Gastrocnemius medialis (tissue), 4 donors: ENCODE data around the gene FOCAD. TPM values are rescaled to one million over a fixed set of nuclear protein-coding genes. Genes with fewer than 3 reads are reported as not detected.
A peak's percentile ranks its signal among the peaks of the same experiment; 100 is the strongest.

Source experiments
- ATAC-seq, 2 donors: fragments of 150-250 bp; one replicate each; pipeline ENCODE4 v1.9.1; 2016
- DNase-seq, 2 donors: peaks; one replicate each; pipeline ENCODE4 v3.0.0-alpha.2; 2019
- H3K27ac ChIP-seq, 4 donors: fragments of 200-600 bp; sonication (generic); 1 replicate in 1 of 4; 2 replicates in 3 of 4; pipeline ENCODE4 v1.5.1; 2016 to 2018; ENCODE audit warnings: mild to moderate bottlenecking in 2 of 4, moderate library complexity in 1 of 4
- H3K27me3 ChIP-seq, 3 donors: fragments of 200-600 bp; sonication (generic) in 2 of 3; 1 replicate in 1 of 3; 2 replicates in 2 of 3; pipeline versions ENCODE4 v1.5.1 to v1.6.0; 2016 to 2019; ENCODE audit warnings: mild to moderate bottlenecking in 1 of 3, moderate library complexity in 1 of 3
- H3K36me3 ChIP-seq, 2 donors: fragments of 200-600 bp; sonication (generic) in 1 of 2; one replicate each; pipeline ENCODE4 v1.5.1; 2017 to 2018
- H3K4me1 ChIP-seq, 2 donors: fragments of 200-600 bp; sonication (generic) in 1 of 2; one replicate each; pipeline ENCODE4 v1.5.1; 2016 to 2017; ENCODE audit warnings: mild to moderate bottlenecking in 2 of 2
- H3K4me3 ChIP-seq, 4 donors: fragments of 200-600 bp; sonication (generic) in 3 of 4; 1 replicate in 1 of 4; 2 replicates in 3 of 4; pipeline ENCODE4 v1.5.1; 2016 to 2019; ENCODE audit warnings: mild to moderate bottlenecking in 2 of 4
- H3K9me3 ChIP-seq, 3 donors: fragments of 200-600 bp; sonication (generic) in 2 of 3; 1 replicate in 1 of 3; 2 replicates in 2 of 3; pipeline ENCODE4 v1.5.1; 2016 to 2019
- CTCF ChIP-seq, 5 experiments: fragments of 450-650 bp in 3 of 5; fragments of 200-600 bp in 2 of 5; sonication (generic) in 2 of 5; IDR thresholded peaks in 4 of 5; conservative IDR thresholded peaks in 1 of 5; 1 replicate in 4 of 5; 2 replicates in 1 of 5; pipeline ENCODE4 v1.5.1; 2016 to 2019; ENCODE audit warnings: antibody characterized with exemption in 5 of 5, mild to moderate bottlenecking in 3 of 5, moderate library complexity in 3 of 5
- POLR2A ChIP-seq, 2 donors: fragments of 450-650 bp; IDR thresholded peaks; one replicate each; pipeline ENCODE4 v1.6.1; 2017; ENCODE audit warnings: antibody characterized with exemption in 2 of 2, mild to moderate bottlenecking in 2 of 2, moderate library complexity in 2 of 2
- in situ Hi-C, 4 donors: fragments of 200-750 bp; cut with MboI; loops; one replicate each; pipeline versions ENCODE4 v1.15.0 to v1.8.0; 2017; ENCODE audit warnings: low sequenced_read_pairs in 4 of 4
- intact Hi-C: fragments of 100-400 bp; cut with DNase I; formaldehyde crosslinking; loops from one replicate; pipeline ENCODE4 v1.15.1; 2023; ENCODE audit warnings: low total_unique reads
- total RNA-seq, 4 donors: library from RNA; depleted of rRNA; stranded (reverse); fragments of >200 nt; gene quantifications; one replicate each; pipeline versions ENCODE4 v1.1.0 to v1.2.3, GENCODE V29; 2016

The FOCAD gene
- total RNA-seq, 4 donors from 2014 or later = 19.5 to 36.0 (median 28.6) TPM

GRCh38 chr9:20689833-20690232 is 5.8 kb downstream of the FOCAD start:
- intact Hi-C loops (no loop called here), in situ Hi-C loops (loop anchor here in 2 of 4 donors (10.0 to 25.0 kb wide), 3 partner anchors 65 to 1453 kb away; partner anchors contain the start of genes MLLT3 (in 2 of the 2) and DENND4C (in 1 of the 2))
- DNase-seq (no peak), ATAC-seq (no peak)
- H3K27ac ChIP-seq = no peak overlapping the region
- no peaks in the 10 kb centered on the region for H3K9me3 ChIP-seq
- TF ChIP-seq POLR2A (IDR thresholded peaks at IDR 0.05) = no peak
- TF ChIP-seq CTCF (IDR thresholded peaks at IDR 0.05 in 4 of 5, conservative IDR thresholded peaks at IDR 0.05 in 1 of 5) = no peak
- H3K4me3 ChIP-seq = no peak overlapping the region
- H3K36me3 ChIP-seq = no peaks in the 10 kb centered on the region
- H3K27me3 ChIP-seq = no peaks in the 10 kb centered on the region
- peaks cover 29 to 41% of the 10 kb centered on the region in 2 donors for H3K4me1 ChIP-seq

DNA sequence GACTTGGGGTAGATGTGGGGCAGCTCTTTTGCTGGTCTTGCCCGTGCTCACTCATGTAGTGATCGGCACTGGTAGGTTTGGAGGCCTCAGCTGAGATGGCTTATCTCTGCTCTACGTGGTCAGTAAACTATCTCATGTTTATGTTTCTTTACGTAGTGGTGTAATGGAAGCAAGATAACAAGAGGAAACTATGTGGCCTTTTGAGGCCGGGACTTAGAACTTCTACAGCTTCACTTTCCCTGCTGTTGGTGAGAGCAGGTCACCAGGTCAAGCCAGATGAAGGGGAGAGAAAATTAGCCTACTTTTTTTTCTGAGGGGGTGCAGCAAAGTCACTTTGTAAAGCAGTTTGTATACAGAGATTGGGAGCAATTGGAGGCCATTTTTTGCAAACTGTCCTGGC is 8.5 kb downstream of the FOCAD start:
- in situ Hi-C loops = loop anchor here in 2 of 4 donors (10.0 to 25.0 kb wide), 3 partner anchors 68 to 1455 kb away; partner anchors contain the start of genes DENND4C (in 1 of the 2) and MLLT3 (in 1 of the 2)
- TF ChIP-seq CTCF (IDR thresholded peaks at IDR 0.05 in 4 of 5, conservative IDR thresholded peaks at IDR 0.05 in 1 of 5) (no peak), POLR2A (IDR thresholded peaks at IDR 0.05) (no peak)
- H3K36me3 ChIP-seq = no peaks in the 10 kb centered on the region
- intact Hi-C loops = no loop called here
- DNase-seq (no peak), ATAC-seq (no peak)
- no peak overlapping the region for H3K4me3 ChIP-seq
- H3K9me3 ChIP-seq = no peaks in the 10 kb centered on the region
- peak overlapping the region; percentile 48 to 63 (median 60) for H3K27ac ChIP-seq
- H3K4me1 ChIP-seq = peaks cover 14 to 15% of the 10 kb centered on the region in 2 donors
- H3K27me3 ChIP-seq = no peaks in the 10 kb centered on the region

DNA sequence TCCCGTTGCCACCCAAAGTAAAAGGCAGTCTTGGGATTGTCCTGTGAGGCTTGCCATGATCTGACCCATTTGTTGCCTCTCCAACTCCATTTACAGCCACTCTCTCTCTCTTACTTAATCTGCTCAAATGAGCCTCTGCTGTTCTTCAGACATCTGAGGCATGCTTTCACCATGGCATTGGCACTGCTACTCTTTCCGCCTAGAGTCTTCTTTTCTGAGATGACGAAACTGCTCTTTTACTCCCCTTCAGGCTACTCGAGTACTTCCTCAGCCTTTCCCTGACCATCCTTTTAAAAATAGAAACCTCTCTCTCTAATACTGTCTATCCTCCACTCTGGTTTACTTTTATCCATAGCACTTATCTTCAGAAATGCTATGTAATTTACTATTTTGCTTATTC is 9.0 kb downstream of the FOCAD start:
- in situ Hi-C loops (loop anchor here in 2 of 4 donors (10.0 to 25.0 kb wide), 3 partner anchors 68 to 1456 kb away; partner anchors contain the start of genes DENND4C (in 1 of the 2) and MLLT3 (in 1 of the 2)), intact Hi-C loops (no loop called here)
- peaks cover 13 to 14% of the 10 kb centered on the region in 2 donors for H3K4me1 ChIP-seq
- no peaks in the 10 kb centered on the region for H3K9me3 ChIP-seq
- TF ChIP-seq POLR2A (IDR thresholded peaks at IDR 0.05) = no peak
- no peaks in the 10 kb centered on the region for H3K36me3 ChIP-seq
- peak; percentile 11 to 67 for DNase-seq
- peak overlapping the region; percentile 56 to 63 (median 60) for H3K27ac ChIP-seq
- peak; percentile 98 to 99 for ATAC-seq
- no peaks in the 10 kb centered on the region for H3K27me3 ChIP-seq
- no peak overlapping the region for H3K4me3 ChIP-seq

GRCh38 chr9:20694248-20694647 is 10.2 kb downstream of the FOCAD start:
- in situ Hi-C loops (loop anchor here in 2 of 4 donors (10.0 to 25.0 kb wide), 3 partner anchors 69 to 1457 kb away; partner anchors contain the start of genes DENND4C (in 1 of the 2) and MLLT3 (in 1 of the 2)), intact Hi-C loops (no loop called here)
- no peak for ATAC-seq
- peaks cover 13 to 14% of the 10 kb centered on the region in 2 donors for H3K4me1 ChIP-seq
- TF ChIP-seq CTCF (IDR thresholded peaks at IDR 0.05 in 4 of 5, conservative IDR thresholded peaks at IDR 0.05 in 1 of 5) = no peak
- TF ChIP-seq POLR2A (IDR thresholded peaks at IDR 0.05) = no peak
- H3K9me3 ChIP-seq = no peaks in the 10 kb centered on the region
- no peak for DNase-seq
- no peaks in the 10 kb centered on the region for H3K27me3 ChIP-seq
- no peak overlapping the region for H3K27ac ChIP-seq
- H3K36me3 ChIP-seq = no peaks in the 10 kb centered on the region
- H3K4me3 ChIP-seq = no peak overlapping the region

- H3K4me3 ChIP-seq = no peak overlapping the region
- intact Hi-C loops (no loop called here), in situ Hi-C loops (loop anchor here in 3 of 4 donors (5.0 to 25.0 kb wide), 4 partner anchors 70 to 1460 kb away; partner anchors contain the start of genes DENND4C (in 1 of the 3) and MLLT3 (in 1 of the 3))
- H3K27ac ChIP-seq = no peak overlapping the region
- ATAC-seq (no peak), DNase-seq (no peak)
- no peaks in the 10 kb centered on the region for H3K36me3 ChIP-seq
- no peaks in the 10 kb centered on the region for H3K27me3 ChIP-seq
- H3K9me3 ChIP-seq = no peaks in the 10 kb centered on the region
- TF ChIP-seq CTCF (IDR thresholded peaks at IDR 0.05 in 4 of 5, conservative IDR thresholded peaks at IDR 0.05 in 1 of 5) = no peak
- no peak for TF ChIP-seq POLR2A (IDR thresholded peaks at IDR 0.05)
- peaks cover 26 to 28% of the 10 kb centered on the region in 2 donors for H3K4me1 ChIP-seq
These were observed 13.1 kb downstream of the FOCAD start for GRCh38 chr9:20697021-20697719.
